ENCODE results near the gene SSR4.

DNA sequence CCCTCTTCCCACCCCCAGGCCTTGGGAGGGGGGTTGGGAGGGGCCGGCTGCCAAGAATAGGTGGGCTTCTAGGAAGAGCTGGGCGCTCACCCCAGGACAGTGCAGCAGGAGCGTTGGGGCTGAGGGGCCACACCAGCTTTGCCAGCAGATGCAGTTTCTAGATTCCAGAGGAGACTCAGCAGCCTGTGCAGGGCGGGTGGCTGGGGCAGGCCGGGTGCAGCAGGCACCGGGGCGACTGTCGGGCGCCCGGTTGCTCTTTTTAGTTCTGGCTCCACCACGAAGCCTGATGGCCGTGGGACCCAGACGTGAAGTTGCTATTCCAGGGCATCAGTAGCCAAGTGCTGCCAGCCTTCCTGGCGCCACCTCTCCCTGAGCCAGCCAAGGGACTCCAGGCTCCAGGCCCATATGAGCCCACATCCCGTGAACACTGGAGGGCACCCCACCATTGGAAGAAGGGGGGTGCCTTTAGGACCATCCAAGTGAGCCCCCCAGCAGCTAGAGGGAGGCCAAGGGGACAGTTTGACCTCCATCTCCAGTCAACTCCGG, 5.8 kb downstream of the SSR4 start:
- no peak for TF ChIP-seq ZNF146 (tag by site-specific recombination; IDR thresholded peaks at IDR 0.05)
- TF ChIP-seq, protein P1, sequence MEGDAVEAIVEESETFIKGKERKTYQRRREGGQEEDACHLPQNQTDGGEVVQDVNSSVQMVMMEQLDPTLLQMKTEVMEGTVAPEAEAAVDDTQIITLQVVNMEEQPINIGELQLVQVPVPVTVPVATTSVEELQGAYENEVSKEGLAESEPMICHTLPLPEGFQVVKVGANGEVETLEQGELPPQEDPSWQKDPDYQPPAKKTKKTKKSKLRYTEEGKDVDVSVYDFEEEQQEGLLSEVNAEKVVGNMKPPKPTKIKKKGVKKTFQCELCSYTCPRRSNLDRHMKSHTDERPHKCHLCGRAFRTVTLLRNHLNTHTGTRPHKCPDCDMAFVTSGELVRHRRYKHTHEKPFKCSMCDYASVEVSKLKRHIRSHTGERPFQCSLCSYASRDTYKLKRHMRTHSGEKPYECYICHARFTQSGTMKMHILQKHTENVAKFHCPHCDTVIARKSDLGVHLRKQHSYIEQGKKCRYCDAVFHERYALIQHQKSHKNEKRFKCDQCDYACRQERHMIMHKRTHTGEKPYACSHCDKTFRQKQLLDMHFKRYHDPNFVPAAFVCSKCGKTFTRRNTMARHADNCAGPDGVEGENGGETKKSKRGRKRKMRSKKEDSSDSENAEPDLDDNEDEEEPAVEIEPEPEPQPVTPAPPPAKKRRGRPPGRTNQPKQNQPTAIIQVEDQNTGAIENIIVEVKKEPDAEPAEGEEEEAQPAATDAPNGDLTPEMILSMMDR (tag by site-specific recombination; IDR thresholded peaks at IDR 0.05): no peak
